ENCODE data around the gene ISYNA1. TPM values are rescaled to one million over a fixed set of nuclear protein-coding genes. Genes with fewer than 3 reads are reported as not detected.

ISYNA1 gene
- total and polyA plus RNA-seq, 2 of the 13 experiments (the other 11 are each of a cell fraction or from before 2014, with no cell fraction given) = 29.6 to 48.5 TPM

DNA sequence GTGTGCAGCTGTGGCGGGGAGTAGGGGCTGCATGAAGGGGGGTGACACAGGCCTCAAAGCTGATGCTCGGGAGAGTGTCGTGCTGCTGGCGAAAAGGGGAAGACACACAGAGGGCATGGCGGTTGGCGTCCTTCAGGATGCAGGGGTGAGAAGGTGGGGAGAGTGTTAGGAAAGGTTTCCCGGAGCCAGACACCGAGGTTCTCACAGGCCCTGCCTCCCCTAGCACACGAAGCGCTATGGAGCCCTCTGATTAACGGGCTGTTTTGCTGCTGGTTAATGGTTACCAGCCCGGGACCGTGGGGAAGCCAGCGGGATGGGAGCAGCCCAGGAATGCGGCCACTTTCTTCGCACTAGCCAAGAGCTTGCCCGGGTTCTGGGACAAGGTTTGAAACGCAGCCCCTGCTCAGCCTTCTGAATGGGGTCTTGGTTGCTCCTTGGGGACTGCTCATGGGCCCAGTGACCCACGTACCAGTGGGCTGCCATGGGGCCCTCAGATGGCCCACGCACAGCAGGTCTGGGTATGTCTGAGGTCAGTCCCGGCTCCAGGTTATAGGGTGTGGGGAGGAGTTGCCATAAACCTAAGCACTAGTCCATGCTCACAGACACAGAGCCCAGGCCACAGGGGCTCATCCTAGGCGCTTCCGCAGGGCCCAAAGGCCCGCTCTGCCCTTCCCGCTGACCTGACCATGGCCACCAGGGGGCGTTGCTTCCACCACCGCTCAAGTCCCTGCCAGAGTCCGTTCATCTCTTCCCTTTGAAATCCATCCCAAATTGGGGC, 31.3 kb upstream of the ISYNA1 start (continued):
- TF ChIP-seq, protein P1, sequence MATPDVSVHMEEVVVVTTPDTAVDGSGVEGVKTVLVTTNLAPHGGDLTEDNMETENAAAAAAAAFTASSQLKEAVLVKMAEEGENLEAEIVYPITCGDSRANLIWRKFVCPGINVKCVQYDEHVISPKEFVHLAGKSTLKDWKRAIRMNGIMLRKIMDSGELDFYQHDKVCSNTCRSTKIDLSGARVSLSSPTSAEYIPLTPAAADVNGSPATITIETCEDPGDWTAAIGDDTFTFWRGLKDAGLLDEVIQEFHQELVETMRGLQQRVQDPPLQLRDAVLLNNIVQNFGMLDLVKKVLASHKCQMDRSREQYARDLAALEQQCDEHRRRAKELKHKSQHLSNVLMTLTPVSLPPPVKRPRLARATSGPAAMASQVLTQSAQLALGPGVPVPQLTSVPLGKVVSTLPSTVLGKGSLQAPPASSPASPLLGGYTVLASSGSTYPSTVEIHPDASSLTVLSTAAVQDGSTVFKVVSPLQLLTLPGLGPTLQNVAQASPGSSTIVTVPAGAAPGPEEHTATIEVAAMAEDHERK (CRISPR knock-in tag; IDR thresholded peaks at IDR 0.05; ENCODE audit: low read depth) = no peak
- TF ChIP-seq ZNF34 (CRISPR knock-in tag; IDR thresholded peaks at IDR 0.05; ENCODE audit: borderline replicate concordance) = no peak
- no peak for TF ChIP-seq CREB1 (IDR thresholded peaks at IDR 0.05)
- TF ChIP-seq CREB1 (CRISPR knock-in tag; IDR thresholded peaks at IDR 0.05) = no peak
- TF ChIP-seq, protein P2, sequence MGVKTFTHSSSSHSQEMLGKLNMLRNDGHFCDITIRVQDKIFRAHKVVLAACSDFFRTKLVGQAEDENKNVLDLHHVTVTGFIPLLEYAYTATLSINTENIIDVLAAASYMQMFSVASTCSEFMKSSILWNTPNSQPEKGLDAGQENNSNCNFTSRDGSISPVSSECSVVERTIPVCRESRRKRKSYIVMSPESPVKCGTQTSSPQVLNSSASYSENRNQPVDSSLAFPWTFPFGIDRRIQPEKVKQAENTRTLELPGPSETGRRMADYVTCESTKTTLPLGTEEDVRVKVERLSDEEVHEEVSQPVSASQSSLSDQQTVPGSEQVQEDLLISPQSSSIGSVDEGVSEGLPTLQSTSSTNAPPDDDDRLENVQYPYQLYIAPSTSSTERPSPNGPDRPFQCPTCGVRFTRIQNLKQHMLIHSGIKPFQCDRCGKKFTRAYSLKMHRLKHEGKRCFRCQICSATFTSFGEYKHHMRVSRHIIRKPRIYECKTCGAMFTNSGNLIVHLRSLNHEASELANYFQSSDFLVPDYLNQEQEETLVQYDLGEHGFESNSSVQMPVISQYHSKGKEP (CRISPR knock-in tag; IDR thresholded peaks at IDR 0.05) = no peak
- 0 out of 2 replicates have a peak, but pooled peaks have one; percentile 43 for TF ChIP-seq IRF9 (CRISPR knock-in tag; IDR thresholded peaks at IDR 0.05; ENCODE audit: borderline replicate concordance)
- no peak for TF ChIP-seq ZFP37 (CRISPR knock-in tag; IDR thresholded peaks at IDR 0.05; ENCODE audit: borderline replicate concordance)
- TF ChIP-seq TEF (CRISPR knock-in tag; IDR thresholded peaks at IDR 0.05) = no peak
- TF ChIP-seq ZNF598 (CRISPR knock-in tag; IDR thresholded peaks at IDR 0.05; ENCODE audit: borderline replicate concordance) = peak; percentile 18; the same call in 1 of the 2 replicates
- 0 out of 2 replicates have a peak, but pooled peaks have one; percentile 6 for TF ChIP-seq THAP9 (CRISPR knock-in tag; IDR thresholded peaks at IDR 0.05; ENCODE audit: borderline replicate concordance)
- TF ChIP-seq ZNF709 (CRISPR knock-in tag; IDR thresholded peaks at IDR 0.05) = 0 out of 2 replicates have a peak, but pooled peaks have one; percentile 27
- TF ChIP-seq, protein P3, sequence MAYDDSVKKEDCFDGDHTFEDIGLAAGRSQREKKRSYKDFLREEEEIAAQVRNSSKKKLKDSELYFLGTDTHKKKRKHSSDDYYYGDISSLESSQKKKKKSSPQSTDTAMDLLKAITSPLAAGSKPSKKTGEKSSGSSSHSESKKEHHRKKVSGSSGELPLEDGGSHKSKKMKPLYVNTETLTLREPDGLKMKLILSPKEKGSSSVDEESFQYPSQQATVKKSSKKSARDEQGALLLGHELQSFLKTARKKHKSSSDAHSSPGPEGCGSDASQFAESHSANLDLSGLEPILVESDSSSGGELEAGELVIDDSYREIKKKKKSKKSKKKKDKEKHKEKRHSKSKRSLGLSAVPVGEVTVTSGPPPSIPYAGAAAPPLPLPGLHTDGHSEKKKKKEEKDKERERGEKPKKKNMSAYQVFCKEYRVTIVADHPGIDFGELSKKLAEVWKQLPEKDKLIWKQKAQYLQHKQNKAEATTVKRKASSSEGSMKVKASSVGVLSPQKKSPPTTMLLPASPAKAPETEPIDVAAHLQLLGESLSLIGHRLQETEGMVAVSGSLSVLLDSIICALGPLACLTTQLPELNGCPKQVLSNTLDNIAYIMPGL (CRISPR knock-in tag; IDR thresholded peaks at IDR 0.05; ENCODE audit: borderline replicate concordance in 1 of 2, low read depth in 1 of 2) = peak in 1 of 2 experiments; percentile 51
- TF ChIP-seq JDP2 (CRISPR knock-in tag; IDR thresholded peaks at IDR 0.05; ENCODE audit: borderline replicate concordance) = no peak
- TF ChIP-seq, protein P4, sequence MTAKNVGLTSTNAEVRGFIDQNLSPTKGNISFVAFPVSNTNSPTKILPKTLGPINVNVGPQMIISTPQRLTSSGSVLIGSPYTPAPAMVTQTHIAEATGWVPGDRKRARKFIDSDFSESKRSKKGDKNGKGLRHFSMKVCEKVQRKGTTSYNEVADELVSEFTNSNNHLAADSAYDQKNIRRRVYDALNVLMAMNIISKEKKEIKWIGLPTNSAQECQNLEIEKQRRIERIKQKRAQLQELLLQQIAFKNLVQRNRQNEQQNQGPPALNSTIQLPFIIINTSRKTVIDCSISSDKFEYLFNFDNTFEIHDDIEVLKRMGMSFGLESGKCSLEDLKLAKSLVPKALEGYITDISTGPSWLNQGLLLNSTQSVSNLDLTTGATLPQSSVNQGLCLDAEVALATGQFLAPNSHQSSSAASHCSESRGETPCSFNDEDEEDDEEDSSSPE (CRISPR knock-in tag; IDR thresholded peaks at IDR 0.05) = 0 out of 2 replicates have a peak, but pooled peaks have one; percentile 21
- TF ChIP-seq ZNF44 (CRISPR knock-in tag; IDR thresholded peaks at IDR 0.05) = no peak
- no peak for TF ChIP-seq ZEB1 (IDR thresholded peaks at IDR 0.05; ENCODE audit: insufficient replicate concordance, low read depth)
